H1 (cell line): Measurements from ENCODE around the gene PTCRA.

Experiments used
- ATF3 ChIP-seq: IDR thresholded peaks from 2 replicates; pipeline ENCODE4 v1.6.1; 2011; ENCODE audit warnings: low read depth, mild to moderate bottlenecking, low read length; ENCODE audit not compliant: insufficient read depth
- BRCA1 ChIP-seq: IDR thresholded peaks from 2 replicates; pipeline ENCODE4 v1.6.1; 2012; ENCODE audit warnings: low read depth, low read length, improper control_type of control experiment
- EGR1 ChIP-seq: IDR thresholded peaks from 2 replicates; pipeline ENCODE4 v1.6.1; 2011; ENCODE audit warnings: low read depth, low read length, borderline replicate concordance
- EP300 ChIP-seq, 2 experiments: IDR thresholded peaks; 1 replicate in 1 of 2; 2 replicates in 1 of 2; pipeline ENCODE4 v1.6.1; 2011 to 2012; ENCODE audit warnings: low read depth in 2 of 2, low read length in 2 of 2, mild to moderate bottlenecking in 2 of 2, borderline replicate concordance in 1 of 2, inconsistent platforms in 1 of 2, moderate library complexity in 1 of 2
- PHF8 ChIP-seq: fragments of 200-600 bp; sonication (generic); conservative IDR thresholded peaks from 2 replicates; pipeline ENCODE4 v1.7.1; 2012; ENCODE audit warnings: low read depth, mild to moderate bottlenecking, inconsistent platforms, low read length, moderate library complexity
- POLR2A ChIP-seq, 2 experiments: IDR thresholded peaks; 1 replicate in 1 of 2; 2 replicates in 1 of 2; pipeline ENCODE4 v1.6.1; 2011; ENCODE audit warnings: low read depth in 2 of 2, low read length in 2 of 2, mild to moderate bottlenecking in 2 of 2; ENCODE audit errors: control extremely low read depth in 1 of 2
- SIN3A ChIP-seq, 2 experiments: IDR thresholded peaks in 1 of 2; conservative IDR thresholded peaks in 1 of 2; 2 replicates each; pipeline ENCODE4 v1.6.1; 2011 to 2012; ENCODE audit warnings: low read length in 2 of 2, improper control_type of control experiment in 1 of 2, low read depth in 1 of 2, mild to moderate bottlenecking in 1 of 2
- TAF1 ChIP-seq: IDR thresholded peaks from 2 replicates; pipeline ENCODE4 v1.6.1; 2011; ENCODE audit warnings: mild to moderate bottlenecking, low read depth, low read length
- ZNF274 ChIP-seq: IDR thresholded peaks from 2 replicates; pipeline ENCODE4 v1.7.0; 2012; ENCODE audit warnings: low read length, borderline replicate concordance; ENCODE audit errors: extremely low read depth
- TF ChIP-seq, protein P1 (sequence below), 3 experiments: IDR thresholded peaks; 1 replicate in 2 of 3; 2 replicates in 1 of 3; pipeline versions ENCODE4 v1.5.1 to v1.6.1; 2011; ENCODE audit warnings: low read length in 3 of 3, mild to moderate bottlenecking in 3 of 3, inconsistent platforms in 2 of 3, low read depth in 1 of 3, moderate library complexity in 1 of 3; ENCODE audit not compliant: insufficient read depth in 1 of 3; ENCODE audit errors: control extremely low read depth in 1 of 3
- TF ChIP-seq, protein P2 (sequence below): IDR thresholded peaks from 2 replicates; pipeline ENCODE4 v1.6.1; 2011; ENCODE audit warnings: low read length, improper control_type of control experiment

GRCh38 chr6:42940493-42941045 is 24.7 kb downstream of the PTCRA start:
- TF ChIP-seq ZNF274 = no peak
- TF ChIP-seq, protein P1, sequence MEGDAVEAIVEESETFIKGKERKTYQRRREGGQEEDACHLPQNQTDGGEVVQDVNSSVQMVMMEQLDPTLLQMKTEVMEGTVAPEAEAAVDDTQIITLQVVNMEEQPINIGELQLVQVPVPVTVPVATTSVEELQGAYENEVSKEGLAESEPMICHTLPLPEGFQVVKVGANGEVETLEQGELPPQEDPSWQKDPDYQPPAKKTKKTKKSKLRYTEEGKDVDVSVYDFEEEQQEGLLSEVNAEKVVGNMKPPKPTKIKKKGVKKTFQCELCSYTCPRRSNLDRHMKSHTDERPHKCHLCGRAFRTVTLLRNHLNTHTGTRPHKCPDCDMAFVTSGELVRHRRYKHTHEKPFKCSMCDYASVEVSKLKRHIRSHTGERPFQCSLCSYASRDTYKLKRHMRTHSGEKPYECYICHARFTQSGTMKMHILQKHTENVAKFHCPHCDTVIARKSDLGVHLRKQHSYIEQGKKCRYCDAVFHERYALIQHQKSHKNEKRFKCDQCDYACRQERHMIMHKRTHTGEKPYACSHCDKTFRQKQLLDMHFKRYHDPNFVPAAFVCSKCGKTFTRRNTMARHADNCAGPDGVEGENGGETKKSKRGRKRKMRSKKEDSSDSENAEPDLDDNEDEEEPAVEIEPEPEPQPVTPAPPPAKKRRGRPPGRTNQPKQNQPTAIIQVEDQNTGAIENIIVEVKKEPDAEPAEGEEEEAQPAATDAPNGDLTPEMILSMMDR (IDR thresholded peaks at IDR 0.05; ENCODE audit: control extremely low read depth in 1 of 3, insufficient read depth in 1 of 3, low read depth in 1 of 3, low read length in 3 of 3) = no peak
- TF ChIP-seq SIN3A (conservative IDR thresholded peaks at IDR 0.05 in 1 of 2, IDR thresholded peaks at IDR 0.05 in 1 of 2; ENCODE audit: low read depth in 1 of 2, low read length in 2 of 2) = no peak
- TF ChIP-seq PHF8 = no peak
- no peak for TF ChIP-seq BRCA1
- no peak for TF ChIP-seq EP300 (IDR thresholded peaks at IDR 0.05; ENCODE audit: borderline replicate concordance in 1 of 2, low read depth in 2 of 2, low read length in 2 of 2)
- TF ChIP-seq EGR1 = no peak
- no peak for TF ChIP-seq TAF1
- TF ChIP-seq POLR2A (IDR thresholded peaks at IDR 0.05; ENCODE audit: control extremely low read depth in 1 of 2, low read depth in 2 of 2, low read length in 2 of 2) = no peak
- TF ChIP-seq, protein P2, sequence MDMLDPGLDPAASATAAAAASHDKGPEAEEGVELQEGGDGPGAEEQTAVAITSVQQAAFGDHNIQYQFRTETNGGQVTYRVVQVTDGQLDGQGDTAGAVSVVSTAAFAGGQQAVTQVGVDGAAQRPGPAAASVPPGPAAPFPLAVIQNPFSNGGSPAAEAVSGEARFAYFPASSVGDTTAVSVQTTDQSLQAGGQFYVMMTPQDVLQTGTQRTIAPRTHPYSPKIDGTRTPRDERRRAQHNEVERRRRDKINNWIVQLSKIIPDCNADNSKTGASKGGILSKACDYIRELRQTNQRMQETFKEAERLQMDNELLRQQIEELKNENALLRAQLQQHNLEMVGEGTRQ = no peak
- TF ChIP-seq ATF3 = no peak
